Measurements from ENCODE around the gene EHD4. TPM values are rescaled to one million over a fixed set of nuclear protein-coding genes. Genes with fewer than 3 reads are reported as not detected.

EHD4 gene
- polyA plus RNA-seq, 1 donor: 39.6 TPM

GRCh38 chr15:41936649-41937567 lies 35.4 kb downstream of the EHD4 start:
- no peak for DNase-seq (ENCODE audit: low read depth)

GRCh38 chr15:41936155-41936554 lies 36.2 kb downstream of the EHD4 start:
- DNase-seq (ENCODE audit: low read depth): no peak

DNA sequence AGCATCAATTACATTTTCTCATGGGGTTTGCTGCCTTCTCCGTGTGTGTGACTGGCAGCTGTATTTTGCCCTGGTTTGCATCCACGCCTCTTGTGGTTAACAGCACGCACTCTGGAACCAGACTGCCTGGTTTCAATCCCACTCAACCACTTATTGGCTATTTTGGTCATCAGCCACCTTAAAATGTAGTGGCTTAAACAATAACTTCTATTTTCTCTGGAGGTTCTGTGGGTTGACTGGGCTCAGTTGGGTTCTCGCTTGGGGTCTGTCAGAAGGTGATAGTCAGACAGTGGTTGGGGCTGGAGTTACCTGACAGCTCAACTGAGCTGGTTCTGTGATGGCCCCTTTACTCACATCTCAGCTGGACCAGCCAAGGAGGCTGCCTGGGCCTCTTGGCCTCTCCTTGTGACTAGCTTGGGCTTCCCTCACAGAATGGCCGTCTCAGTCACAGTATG lies 36.8 kb downstream of the EHD4 start:
- no peak for DNase-seq (ENCODE audit: low read depth)

- DNase-seq (ENCODE audit: low read depth): no peak
Measured at GRCh38 chr15:41934843-41935242, 37.5 kb downstream of the EHD4 start.

DNA sequence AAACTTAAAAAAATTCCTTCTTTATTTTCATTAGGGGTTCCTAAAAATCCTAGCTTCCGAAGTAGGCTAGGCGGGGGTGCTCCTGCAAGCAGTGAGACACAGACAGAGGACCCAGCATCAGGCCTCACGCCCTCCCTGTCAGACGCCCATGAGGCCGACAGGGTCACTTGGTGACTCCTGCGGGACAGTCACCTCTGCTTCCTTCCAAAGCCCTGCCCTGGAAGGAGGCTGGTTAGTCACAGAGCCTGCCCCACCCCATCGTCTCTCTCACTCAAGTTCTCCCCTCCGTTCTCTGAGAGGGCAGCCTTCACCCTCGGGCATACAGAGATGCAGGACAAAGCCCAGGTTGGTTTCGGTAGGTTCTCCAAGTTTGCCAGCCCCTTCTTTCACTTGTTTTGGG lies 38.6 kb downstream of the EHD4 start:
- DNase-seq (ENCODE audit: low read depth): no peak

GRCh38 chr15:41933326-41933725 lies 39.0 kb downstream of the EHD4 start:
- DNase-seq (ENCODE audit: low read depth): no peak

DNA sequence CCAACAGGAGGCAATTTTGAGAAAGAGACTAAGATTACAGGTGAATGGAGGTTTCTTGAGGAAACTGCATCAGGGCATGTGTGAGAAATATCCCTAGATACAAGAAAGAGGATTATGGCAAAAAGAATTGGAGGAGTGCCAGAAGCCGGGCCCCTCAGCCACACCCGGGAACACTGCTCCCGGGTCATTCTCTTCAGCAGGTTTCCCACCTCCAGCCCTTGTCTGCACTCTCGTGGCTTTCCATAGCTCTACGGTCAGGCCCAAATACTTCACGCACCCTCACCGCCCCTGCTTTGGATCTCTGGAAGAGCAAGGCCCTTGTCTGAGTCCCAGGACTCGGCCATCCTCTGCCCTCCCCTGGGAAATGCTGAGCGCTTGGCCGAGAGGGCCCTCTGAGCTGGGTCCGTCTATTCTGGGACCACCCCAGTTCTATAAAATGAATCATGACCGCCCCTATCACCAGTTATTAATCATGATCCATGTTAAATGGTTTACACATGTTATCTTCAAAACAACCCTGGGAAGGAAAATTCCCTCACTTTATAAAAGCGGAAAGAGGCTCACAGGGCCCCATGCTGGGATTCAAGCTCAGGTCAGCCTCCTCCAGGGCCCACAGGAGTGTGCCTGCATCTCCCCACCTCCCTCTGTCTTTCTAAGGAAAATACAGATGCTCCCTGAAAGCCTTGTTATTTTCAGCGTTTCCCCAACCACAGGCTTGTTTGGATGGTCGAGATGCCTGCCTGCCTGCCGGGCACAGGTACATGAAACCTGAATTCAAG lies 39.7 kb downstream of the EHD4 start:
- no peak for DNase-seq (ENCODE audit: low read depth)

- no peak for DNase-seq (ENCODE audit: low read depth)
Measured at GRCh38 chr15:41932101-41932500, 40.3 kb downstream of the EHD4 start.

GRCh38 chr15:41930867-41931222 lies 41.5 kb downstream of the EHD4 start:
- DNase-seq (ENCODE audit: low read depth): no peak

DNA sequence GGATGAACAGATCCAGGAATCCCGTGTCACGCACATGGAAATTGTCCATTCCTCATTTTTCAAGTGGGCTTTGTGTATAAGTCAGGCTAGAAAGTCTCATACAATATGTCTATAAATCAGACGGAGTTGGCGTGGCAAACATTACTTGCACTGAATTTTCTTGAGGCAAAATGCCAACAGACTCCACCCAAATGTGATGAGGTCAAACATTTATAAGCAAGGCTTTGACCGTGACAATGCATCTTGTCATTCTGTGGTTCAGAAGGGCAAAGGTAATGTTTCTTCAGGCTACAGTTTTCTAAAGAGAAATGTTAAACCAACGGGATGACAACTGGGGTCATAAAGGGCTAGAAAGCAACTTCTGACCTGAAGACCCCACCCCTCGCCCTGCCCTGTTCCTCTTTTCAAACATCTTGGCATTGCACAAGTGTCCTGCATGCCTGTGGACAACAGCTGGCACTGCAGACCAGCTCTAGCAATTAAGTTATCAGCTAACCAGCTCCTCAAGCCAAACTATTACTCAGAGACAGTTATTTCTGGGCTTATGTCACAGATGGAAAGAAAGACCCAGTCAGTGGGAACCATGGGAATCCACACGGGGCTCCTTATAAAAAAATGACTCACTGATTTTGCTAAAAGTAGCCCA lies 42.0 kb downstream of the EHD4 start:
- DNase-seq (ENCODE audit: low read depth): no peak

DNA sequence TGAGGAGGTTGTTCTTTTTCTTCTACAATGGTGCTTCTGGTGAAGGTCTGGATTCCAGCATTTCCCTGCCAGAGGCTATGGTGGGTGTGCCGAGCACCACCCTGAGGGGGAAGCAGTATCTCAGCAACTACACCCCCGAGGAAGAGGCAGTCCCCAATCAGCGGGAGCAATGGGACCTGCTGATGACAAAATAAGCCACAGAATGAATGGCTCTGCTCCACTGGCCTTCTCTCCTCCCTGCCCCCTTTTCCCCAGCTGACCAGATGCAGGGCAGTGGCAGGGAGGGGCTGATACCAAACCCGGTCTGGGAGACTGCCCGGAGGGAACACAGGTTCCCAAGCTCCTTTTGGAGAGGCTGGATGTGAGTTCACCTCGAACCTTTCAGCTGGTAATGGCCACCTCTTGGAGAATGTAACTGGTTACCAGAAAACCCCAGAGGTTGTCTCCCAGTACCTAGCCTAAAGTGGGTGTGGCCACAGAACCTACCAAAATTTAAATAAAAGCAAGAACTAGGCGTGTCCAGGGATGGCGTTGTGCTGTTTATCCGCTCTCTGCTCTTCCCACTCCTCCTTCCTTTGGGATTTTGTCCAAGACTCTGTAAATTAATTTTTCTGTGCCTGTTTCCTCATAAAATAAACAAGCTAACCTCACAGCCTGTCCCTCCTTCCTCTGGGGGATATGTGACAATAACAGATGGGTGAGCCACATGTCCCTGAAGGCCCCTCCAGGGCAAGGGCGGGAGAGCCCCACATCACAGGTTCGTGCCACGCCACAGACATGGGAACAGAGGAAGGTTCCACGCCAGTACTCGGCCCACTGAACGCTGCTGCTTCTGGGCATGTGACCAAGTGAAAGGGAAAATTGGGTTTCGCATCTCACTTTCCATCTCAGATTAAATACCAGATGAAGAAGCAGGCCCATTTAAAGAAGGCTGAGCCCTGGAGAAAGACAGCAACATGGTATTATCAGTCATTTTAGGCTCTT lies 43.4 kb downstream of the EHD4 start:
- DNase-seq (ENCODE audit: low read depth): no peak

- DNase-seq (ENCODE audit: low read depth): no peak
Measured at GRCh38 chr15:41928100-41928499, 44.3 kb downstream of the EHD4 start.

GRCh38 chr15:41927536-41927935 lies 44.8 kb downstream of the EHD4 start:
- DNase-seq (ENCODE audit: low read depth): no peak

- no peak for DNase-seq (ENCODE audit: low read depth)
Measured at GRCh38 chr15:41926185-41927056, 45.9 kb downstream of the EHD4 start.

DNA sequence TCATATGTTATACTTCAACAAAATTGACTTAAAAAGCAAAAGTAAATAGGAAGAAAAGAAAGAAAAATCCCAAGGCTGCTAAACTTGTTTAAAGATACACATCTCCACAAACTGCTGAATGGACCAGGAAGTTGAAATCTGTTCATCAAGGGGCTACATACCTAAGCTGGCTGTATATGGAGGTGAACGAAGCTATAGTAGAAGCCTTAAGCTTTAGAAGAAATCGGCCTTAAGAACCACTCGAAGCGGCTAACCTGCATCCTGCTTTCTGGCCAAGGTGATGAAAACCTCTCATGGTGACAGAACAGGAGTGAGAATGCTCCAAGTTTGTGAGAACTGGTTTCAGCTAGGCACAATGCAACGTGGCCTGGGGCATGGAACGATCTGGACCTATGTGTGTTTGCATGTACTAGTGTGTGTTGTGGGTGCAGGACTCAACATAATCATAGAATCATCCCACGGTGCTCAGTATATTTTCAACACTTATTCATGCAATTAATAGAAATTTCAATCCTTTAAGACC lies 47.2 kb downstream of the EHD4 start:
- DNase-seq (ENCODE audit: low read depth): no peak

DNA sequence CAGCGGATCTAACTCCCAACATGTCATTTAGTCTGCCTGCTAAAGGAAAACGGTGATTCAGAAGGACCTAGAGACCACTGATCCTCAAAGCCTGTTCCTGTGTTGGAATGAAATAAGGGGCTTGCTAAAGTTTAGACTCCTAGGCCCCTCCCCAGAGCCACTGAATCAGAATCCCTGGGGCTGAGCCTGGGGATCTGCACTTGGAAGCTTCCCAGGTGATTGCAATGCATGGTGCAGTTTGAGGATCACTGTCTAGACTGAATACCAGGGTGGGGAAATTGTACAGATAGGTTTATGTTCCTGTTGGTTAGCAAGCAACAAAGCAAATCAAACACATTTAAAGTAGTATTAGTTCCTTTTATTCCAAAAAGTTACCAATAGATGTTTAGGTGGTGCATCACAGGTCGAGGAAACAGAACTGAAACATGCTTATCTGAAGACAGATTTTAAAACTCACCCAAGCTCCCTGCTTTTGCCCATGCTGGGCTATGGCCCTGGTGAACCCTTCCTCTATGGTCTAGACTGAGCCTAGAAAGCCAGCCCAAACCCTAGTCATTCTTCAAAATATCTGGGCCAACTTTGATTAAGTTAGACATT lies 48.9 kb downstream of the EHD4 start:
- no peak for DNase-seq (ENCODE audit: low read depth)

DNA sequence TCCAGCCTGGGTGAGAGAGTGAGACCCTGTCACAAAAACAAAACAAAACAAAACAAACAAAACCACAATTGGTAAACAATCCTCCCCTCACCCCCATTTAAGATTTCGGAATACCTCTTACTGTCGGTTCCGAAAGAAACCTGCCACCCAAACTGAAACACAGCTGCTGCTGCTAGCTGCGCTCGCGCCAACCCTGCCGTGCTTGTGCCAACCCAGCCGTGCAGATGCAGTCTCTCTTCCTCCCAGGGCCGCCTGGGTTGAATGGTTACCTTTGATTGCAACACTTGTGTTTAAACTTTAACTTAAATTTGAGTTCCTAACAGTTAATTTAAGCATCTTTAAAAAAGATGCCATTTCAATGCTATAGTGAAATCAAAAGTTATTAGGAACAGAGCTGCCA lies 50.0 kb downstream of the EHD4 start:
- no peak for DNase-seq (ENCODE audit: low read depth)

DNA sequence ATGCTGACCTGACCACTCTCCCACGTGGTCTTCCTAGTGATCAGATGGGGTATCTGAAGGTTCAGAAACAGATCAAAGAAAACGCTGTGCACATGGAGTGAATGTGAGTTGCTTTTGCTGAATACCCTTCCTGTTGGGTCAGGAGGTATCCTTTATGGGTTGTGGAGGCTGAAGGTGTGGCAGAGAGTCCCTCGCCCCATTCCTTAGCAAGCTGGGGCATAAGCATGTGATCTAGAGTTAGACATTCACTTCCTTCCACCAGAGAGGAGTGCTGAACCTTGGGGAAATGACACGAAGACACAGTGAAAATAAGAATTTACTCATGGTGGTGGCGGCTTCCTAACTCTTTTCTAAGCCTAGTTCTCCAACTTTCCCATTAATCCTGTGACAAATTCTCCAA lies 50.7 kb downstream of the EHD4 start:
- no peak for DNase-seq (ENCODE audit: low read depth)

DNA sequence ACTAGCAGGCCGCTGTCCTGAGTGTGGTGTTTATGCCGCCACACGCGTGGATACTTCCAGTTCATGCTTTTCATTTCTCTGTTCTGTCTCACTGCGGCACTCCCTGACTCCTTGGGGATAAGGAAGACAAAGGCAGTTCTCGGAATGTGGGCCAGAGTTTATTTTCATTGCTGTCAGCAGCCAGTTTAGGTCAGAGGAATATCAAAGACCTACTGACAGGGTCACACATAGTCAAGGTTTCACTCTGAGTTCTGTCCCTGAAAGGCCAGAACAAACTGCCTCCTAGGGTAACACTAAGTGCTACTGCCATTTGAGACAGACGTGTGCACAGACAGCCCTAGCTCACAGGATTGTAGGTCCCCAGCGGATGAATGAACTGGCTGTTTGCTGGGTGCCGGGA lies 51.2 kb downstream of the EHD4 start:
- DNase-seq (ENCODE audit: low read depth): no peak

Data from forelimb muscle (tissue), 1 donor.